Transverse colon (tissue), 4 donors: Measurements from ENCODE around the gene ZFAND2B.

Source experiments
- CTCF ChIP-seq, 5 experiments: fragments of 200-600 bp in 3 of 5; fragments of 450-650 bp in 2 of 5; sonication (generic) in 3 of 5; IDR thresholded peaks; 1 replicate in 2 of 5; 2 replicates in 3 of 5; pipeline ENCODE4 v1.5.1; 2016 to 2017; ENCODE audit warnings: antibody characterized with exemption in 5 of 5, inconsistent platforms in 3 of 5, mild to moderate bottlenecking in 2 of 5, moderate library complexity in 1 of 5
- EP300 ChIP-seq: sonication (generic); formaldehyde crosslinking; IDR thresholded peaks from one replicate; pipeline ENCODE4 v1.6.1; 2017; ENCODE audit warnings: antibody characterized with exemption, low read depth
- POLR2A ChIP-seq: fragments of 450-650 bp; IDR thresholded peaks from one replicate; pipeline ENCODE4 v1.6.1; 2016; ENCODE audit warnings: antibody characterized with exemption, mild to moderate bottlenecking, moderate library complexity
- POLR2AphosphoS5 ChIP-seq, 3 donors: sonication (generic); formaldehyde crosslinking; IDR thresholded peaks; one replicate each; pipeline ENCODE4 v1.6.1; 2016; ENCODE audit warnings: antibody characterized with exemption in 3 of 3

- TF ChIP-seq CTCF (IDR thresholded peaks at IDR 0.05) (no peak), EP300 (no peak), POLR2A (no peak), POLR2AphosphoS5 (IDR thresholded peaks at IDR 0.05) (no peak)
These were observed 39.3 kb downstream of the ZFAND2B start for GRCh38 chr2:219245899-219246230.
